ENCODE results near the gene MSL1. TPM values are rescaled to one million over a fixed set of nuclear protein-coding genes. Genes with fewer than 3 reads are reported as not detected.

Gene MSL1
- total RNA-seq, 4 donors from 2014 or later = 42.0 to 87.6 (median 61.7) TPM

GRCh38 chr17:40151414-40151963, 29.7 kb downstream of the MSL1 start:
- TF ChIP-seq CTCF (IDR thresholded peaks at IDR 0.05; ENCODE audit: low read depth) = no peak

- TF ChIP-seq CTCF (IDR thresholded peaks at IDR 0.05; ENCODE audit: low read depth) = no peak
Observed at GRCh38 chr17:40153603-40154236, 31.9 kb downstream of the MSL1 start.

GRCh38 chr17:40157973-40158372, 36.2 kb downstream of the MSL1 start:
- no peak for TF ChIP-seq CTCF (IDR thresholded peaks at IDR 0.05; ENCODE audit: low read depth)

- no peak for TF ChIP-seq CTCF (IDR thresholded peaks at IDR 0.05; ENCODE audit: low read depth)
Observed at GRCh38 chr17:40158438-40159013, 36.8 kb downstream of the MSL1 start.

- TF ChIP-seq CTCF (IDR thresholded peaks at IDR 0.05; ENCODE audit: low read depth) = no peak
Observed at GRCh38 chr17:40159456-40159855, 37.7 kb downstream of the MSL1 start.

DNA sequence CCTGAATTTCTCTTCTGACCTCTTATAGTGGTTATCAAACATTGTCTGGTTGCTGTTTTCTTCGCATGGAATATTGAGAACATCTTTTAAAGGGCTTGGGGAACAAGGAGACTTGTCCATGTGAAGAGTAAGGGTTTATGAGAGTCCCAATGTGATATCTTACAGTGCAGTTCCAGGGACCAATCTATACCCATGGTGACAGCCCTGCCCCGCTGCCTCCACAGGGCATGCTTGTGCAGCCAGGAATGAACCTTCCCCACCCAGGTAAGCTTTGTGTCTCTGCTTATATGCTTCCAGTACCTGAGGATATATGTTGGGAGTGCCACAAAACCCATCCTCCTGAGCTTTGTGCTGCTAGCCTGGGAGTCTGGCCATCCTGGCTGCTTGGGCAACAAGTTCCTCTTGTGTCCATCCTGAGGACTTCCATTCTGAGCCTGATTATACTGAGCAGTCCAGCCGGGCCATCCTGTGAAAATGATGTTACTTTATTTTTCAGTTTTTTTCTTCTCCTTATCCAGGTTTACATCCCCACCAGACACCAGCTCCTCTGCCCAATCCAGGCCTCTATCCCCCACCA, 46.0 kb downstream of the MSL1 start:
- TF ChIP-seq CTCF (IDR thresholded peaks at IDR 0.05; ENCODE audit: low read depth) = no peak

DNA sequence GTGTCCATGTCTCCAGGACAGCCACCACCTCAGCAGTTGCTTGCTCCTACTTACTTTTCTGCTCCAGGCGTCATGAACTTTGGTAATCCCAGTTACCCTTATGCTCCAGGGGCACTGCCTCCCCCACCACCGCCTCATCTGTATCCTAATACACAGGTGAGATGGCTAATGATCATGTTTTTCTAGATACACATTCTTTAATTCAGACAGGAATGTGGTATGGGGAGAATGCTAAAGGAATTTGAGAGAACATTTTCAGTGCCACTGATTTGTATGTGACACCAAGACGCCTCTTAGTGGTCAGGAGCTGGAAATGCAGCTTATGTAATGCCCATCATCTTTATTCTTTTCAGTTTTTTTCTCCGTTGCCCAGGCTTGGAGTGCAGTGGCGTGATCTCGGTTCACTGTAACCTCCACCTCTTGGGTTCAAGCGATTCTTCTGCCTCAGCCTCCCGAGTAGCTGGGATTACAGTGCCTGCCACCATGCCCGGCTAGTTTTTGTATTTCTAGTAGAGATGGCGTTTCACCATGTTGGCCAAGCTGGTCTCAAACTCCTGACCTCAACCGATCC, 46.6 kb downstream of the MSL1 start:
- TF ChIP-seq CTCF (IDR thresholded peaks at IDR 0.05; ENCODE audit: low read depth) = no peak
